ENCODE results near the gene S100A3.

The S100A3 gene

GRCh38 chr1:153539395-153540093 is 9.5 kb downstream of the S100A3 start:
- TF ChIP-seq ZBTB7A (IDR thresholded peaks at IDR 0.05; ENCODE audit: low read depth) (no peak), CREB1 (IDR thresholded peaks at IDR 0.05; ENCODE audit: low read depth) (no peak), FOXM1 (IDR thresholded peaks at IDR 0.05; ENCODE audit: borderline replicate concordance, low read depth) (no peak)
- TF ChIP-seq, protein P1, sequence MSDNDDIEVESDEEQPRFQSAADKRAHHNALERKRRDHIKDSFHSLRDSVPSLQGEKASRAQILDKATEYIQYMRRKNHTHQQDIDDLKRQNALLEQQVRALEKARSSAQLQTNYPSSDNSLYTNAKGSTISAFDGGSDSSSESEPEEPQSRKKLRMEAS (IDR thresholded peaks at IDR 0.05) = no peak

DNA sequence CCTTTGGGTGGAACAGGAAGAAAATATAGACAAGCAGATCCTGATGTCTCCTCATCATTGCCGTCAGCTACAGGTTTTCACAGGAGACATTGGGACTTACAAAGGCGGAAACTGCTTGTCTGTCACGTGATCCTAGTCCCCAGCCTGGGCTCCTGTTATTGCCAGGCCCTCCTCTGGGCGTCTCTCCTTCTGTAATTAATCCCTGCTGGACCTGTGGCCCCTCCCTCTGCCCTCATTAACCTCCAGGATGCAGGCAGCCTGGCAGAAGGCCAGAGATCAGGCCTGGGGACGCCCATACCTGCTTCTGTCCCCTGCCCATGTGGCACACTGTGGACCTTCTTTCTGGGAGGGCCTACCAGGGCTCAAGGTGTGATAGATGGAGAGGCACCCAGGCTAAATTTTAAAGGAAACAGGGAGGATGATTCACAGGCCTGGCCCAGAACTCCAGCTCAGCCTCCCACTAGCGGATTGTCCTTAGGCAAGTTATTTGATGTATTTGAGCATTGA is 10.7 kb downstream of the S100A3 start:
- TF ChIP-seq EP300 (IDR thresholded peaks at IDR 0.05; ENCODE audit: borderline replicate concordance) (no peak), CEBPB (IDR thresholded peaks at IDR 0.05) (no peak), TCF12 (IDR thresholded peaks at IDR 0.05; ENCODE audit: low read depth) (no peak), NFIC (IDR thresholded peaks at IDR 0.05) (peak; percentile 66; the same call in 1 of the 2 replicates), EGR1 (IDR thresholded peaks at IDR 0.05) (no peak), CREB1 (IDR thresholded peaks at IDR 0.05; ENCODE audit: low read depth) (no peak), YY1 (IDR thresholded peaks at IDR 0.05; ENCODE audit: low read depth) (no peak), FOXM1 (IDR thresholded peaks at IDR 0.05; ENCODE audit: borderline replicate concordance, low read depth) (no peak), TAF1 (IDR thresholded peaks at IDR 0.05; ENCODE audit: low read depth) (no peak), TEAD4 (IDR thresholded peaks at IDR 0.05) (no peak), RAD21 (IDR thresholded peaks at IDR 0.05; ENCODE audit: low read depth) (no peak), USF1 (IDR thresholded peaks at IDR 0.05) (peak; percentile 91), ZBTB7A (IDR thresholded peaks at IDR 0.05; ENCODE audit: low read depth) (no peak)
- TF ChIP-seq, protein P2, sequence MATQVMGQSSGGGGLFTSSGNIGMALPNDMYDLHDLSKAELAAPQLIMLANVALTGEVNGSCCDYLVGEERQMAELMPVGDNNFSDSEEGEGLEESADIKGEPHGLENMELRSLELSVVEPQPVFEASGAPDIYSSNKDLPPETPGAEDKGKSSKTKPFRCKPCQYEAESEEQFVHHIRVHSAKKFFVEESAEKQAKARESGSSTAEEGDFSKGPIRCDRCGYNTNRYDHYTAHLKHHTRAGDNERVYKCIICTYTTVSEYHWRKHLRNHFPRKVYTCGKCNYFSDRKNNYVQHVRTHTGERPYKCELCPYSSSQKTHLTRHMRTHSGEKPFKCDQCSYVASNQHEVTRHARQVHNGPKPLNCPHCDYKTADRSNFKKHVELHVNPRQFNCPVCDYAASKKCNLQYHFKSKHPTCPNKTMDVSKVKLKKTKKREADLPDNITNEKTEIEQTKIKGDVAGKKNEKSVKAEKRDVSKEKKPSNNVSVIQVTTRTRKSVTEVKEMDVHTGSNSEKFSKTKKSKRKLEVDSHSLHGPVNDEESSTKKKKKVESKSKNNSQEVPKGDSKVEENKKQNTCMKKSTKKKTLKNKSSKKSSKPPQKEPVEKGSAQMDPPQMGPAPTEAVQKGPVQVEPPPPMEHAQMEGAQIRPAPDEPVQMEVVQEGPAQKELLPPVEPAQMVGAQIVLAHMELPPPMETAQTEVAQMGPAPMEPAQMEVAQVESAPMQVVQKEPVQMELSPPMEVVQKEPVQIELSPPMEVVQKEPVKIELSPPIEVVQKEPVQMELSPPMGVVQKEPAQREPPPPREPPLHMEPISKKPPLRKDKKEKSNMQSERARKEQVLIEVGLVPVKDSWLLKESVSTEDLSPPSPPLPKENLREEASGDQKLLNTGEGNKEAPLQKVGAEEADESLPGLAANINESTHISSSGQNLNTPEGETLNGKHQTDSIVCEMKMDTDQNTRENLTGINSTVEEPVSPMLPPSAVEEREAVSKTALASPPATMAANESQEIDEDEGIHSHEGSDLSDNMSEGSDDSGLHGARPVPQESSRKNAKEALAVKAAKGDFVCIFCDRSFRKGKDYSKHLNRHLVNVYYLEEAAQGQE (IDR thresholded peaks at IDR 0.05; ENCODE audit: low read depth) = no peak
- TF ChIP-seq, protein P1 (IDR thresholded peaks at IDR 0.05) = 0 out of 2 replicates have a peak, but pooled peaks have one; percentile 36

DNA sequence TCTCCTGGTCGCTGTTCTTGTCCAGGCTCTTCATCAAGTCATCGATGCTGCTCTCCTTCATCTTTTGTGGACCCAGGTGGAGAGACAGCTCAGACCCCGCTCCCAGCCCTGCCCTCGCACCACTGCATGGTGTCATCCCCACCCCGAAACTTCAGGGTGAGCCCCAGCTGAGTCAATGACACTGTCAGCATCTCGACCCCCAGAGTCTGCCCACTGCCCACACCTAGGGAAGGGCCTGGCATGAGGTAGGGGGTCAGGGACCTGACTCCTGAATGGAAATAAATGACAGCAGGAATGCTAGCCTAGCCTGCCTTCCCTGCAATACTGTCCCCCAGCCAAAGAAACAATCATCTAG is 11.7 kb downstream of the S100A3 start:
- TF ChIP-seq TCF12 (IDR thresholded peaks at IDR 0.05; ENCODE audit: low read depth) (no peak), EP300 (IDR thresholded peaks at IDR 0.05; ENCODE audit: borderline replicate concordance) (no peak), FOXM1 (IDR thresholded peaks at IDR 0.05; ENCODE audit: borderline replicate concordance, low read depth) (no peak)

DNA sequence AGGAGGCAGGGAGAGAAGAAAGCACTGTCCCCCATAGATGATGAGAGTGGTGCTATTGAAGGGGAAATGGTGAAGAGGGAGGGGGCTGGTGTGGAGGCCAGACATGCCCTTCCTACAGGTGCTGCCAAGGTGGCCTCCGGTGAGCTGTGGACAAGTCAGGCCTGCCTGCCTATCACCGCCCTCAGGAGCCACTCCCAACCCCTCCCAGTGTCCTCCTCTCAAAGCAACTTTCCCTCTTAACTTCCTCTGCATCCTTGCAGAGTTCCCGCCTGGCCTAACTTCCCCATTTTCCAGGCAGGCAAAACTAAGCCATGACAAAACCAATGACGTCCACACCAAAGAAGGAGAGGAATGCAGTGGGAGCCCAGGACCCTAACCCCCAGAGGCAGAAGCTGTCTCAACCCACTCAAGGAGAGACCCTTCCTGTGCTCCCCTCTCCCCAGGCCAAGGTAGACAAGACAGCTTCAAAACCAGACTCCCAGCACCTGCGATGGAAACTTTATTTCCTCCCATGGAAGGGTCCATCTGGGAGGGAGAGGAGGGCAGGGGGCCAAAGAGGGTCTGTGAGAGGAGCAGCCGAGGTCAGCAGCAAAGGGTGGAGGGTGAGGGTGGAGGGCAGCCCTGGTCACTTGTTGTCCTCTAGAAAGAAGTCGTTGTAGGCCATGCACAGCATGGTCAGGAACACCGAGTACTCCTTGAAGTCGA is 12.2 kb downstream of the S100A3 start:
- TF ChIP-seq USF1 (IDR thresholded peaks at IDR 0.05) = no peak
- no peak for TF ChIP-seq RAD21 (IDR thresholded peaks at IDR 0.05; ENCODE audit: low read depth)
- no peak for TF ChIP-seq TEAD4 (IDR thresholded peaks at IDR 0.05)
- no peak for TF ChIP-seq CREB1 (IDR thresholded peaks at IDR 0.05; ENCODE audit: low read depth)
- TF ChIP-seq EP300 (IDR thresholded peaks at IDR 0.05; ENCODE audit: borderline replicate concordance) = no peak
- no peak for TF ChIP-seq TAF1 (IDR thresholded peaks at IDR 0.05; ENCODE audit: low read depth)
- TF ChIP-seq EGR1 (IDR thresholded peaks at IDR 0.05) = no peak
- TF ChIP-seq, protein P1 (IDR thresholded peaks at IDR 0.05) = no peak

DNA sequence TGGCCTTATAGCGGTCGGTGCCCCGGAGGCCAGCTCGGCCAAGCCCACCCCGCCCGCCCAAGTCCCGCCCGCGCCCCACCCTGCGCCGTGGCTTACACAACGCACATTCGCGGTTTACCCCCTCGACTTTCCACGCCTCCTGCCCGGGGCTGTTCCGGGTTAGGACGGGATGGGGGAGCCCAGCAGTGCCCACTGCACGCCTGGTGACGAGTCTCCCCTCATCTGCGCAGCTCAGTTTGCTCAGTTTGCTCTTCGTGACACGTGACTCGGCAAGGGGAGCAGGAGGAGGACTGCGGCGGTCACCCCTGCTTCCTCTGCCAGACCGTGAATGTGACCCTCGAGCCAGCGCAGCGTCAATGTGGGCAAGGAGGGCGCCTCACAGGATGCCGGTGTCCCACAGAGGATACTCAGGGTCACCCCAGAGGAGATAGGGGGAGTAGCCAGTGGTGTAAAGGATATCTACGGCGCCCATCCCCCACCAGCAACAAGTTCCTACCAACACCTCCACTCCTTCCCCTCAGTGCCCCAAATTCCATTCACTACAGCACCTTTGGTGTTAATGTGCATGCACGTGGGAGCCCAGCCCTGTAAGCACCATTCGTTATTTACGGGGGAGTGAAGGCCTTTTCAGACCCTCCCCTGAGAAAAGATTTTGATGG is 12.9 kb downstream of the S100A3 start:
- TF ChIP-seq, protein P2 (IDR thresholded peaks at IDR 0.05; ENCODE audit: low read depth) = no peak
- peak; percentile 41 for TF ChIP-seq CEBPB (IDR thresholded peaks at IDR 0.05)
- no peak for TF ChIP-seq EP300 (IDR thresholded peaks at IDR 0.05; ENCODE audit: borderline replicate concordance)
- TF ChIP-seq ZBTB7A (IDR thresholded peaks at IDR 0.05; ENCODE audit: low read depth) = peak; percentile 70; the same call in 1 of the 2 replicates
- TF ChIP-seq USF1 (IDR thresholded peaks at IDR 0.05) = peak; percentile 92
- TF ChIP-seq, protein P1 (IDR thresholded peaks at IDR 0.05) = peak; percentile 83
- peak; percentile 10; the same call in 1 of the 2 replicates for TF ChIP-seq YY1 (IDR thresholded peaks at IDR 0.05; ENCODE audit: low read depth)
